Upper lobe of left lung (tissue), 4 donors: ENCODE results near the gene SAMD4A.

Source experiments
- POLR2A ChIP-seq, 4 donors: fragments of 450-650 bp; IDR thresholded peaks; one replicate each; pipeline ENCODE4 v1.5.1; 2016 to 2017; ENCODE audit warnings: antibody characterized with exemption in 4 of 4, mild to moderate bottlenecking in 2 of 4
- POLR2AphosphoS5 ChIP-seq, 2 donors: sonication (generic); formaldehyde crosslinking; IDR thresholded peaks; one replicate each; pipeline ENCODE4 v1.5.1; 2017; ENCODE audit warnings: antibody characterized with exemption in 2 of 2

GRCh38 chr14:54686871-54687749 is 120.2 kb downstream of the SAMD4A start:
- TF ChIP-seq POLR2AphosphoS5 (IDR thresholded peaks at IDR 0.05): no peak
- TF ChIP-seq POLR2A (IDR thresholded peaks at IDR 0.05): no peak
